ENCODE results near the gene RSPRY1.

DNA sequence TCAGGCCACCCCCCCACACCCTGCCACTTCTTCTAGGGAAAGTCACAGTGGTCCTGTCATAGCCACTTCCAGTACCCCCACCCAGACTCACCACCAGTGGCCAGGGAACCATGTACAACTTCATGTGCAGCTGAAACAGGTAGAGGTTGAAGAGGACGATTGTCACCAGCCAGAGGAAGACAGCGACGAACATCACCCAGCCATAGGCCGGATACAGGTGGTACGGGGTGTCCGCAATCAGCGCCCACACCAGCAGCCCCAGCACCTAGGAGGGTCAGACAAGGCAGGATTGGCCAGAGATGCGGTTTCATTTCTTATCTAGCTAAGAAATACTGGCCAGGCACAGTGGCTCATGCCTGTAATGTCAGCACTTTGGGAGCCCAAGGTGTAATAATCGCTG lies 75.7 kb downstream of the RSPRY1 start:
- TF ChIP-seq, protein P1, sequence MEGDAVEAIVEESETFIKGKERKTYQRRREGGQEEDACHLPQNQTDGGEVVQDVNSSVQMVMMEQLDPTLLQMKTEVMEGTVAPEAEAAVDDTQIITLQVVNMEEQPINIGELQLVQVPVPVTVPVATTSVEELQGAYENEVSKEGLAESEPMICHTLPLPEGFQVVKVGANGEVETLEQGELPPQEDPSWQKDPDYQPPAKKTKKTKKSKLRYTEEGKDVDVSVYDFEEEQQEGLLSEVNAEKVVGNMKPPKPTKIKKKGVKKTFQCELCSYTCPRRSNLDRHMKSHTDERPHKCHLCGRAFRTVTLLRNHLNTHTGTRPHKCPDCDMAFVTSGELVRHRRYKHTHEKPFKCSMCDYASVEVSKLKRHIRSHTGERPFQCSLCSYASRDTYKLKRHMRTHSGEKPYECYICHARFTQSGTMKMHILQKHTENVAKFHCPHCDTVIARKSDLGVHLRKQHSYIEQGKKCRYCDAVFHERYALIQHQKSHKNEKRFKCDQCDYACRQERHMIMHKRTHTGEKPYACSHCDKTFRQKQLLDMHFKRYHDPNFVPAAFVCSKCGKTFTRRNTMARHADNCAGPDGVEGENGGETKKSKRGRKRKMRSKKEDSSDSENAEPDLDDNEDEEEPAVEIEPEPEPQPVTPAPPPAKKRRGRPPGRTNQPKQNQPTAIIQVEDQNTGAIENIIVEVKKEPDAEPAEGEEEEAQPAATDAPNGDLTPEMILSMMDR (IDR thresholded peaks at IDR 0.05): no peak
- TF ChIP-seq EP300 (IDR thresholded peaks at IDR 0.05): no peak
- TF ChIP-seq POLR2A (IDR thresholded peaks at IDR 0.05): no peak

All from tibial nerve (tissue), 4 donors.